ENCODE data around the gene CORO7. TPM values are rescaled to one million over a fixed set of nuclear protein-coding genes. Genes with fewer than 3 reads are reported as not detected.

CORO7 gene
- polyA plus RNA-seq, 6 donors from 2014 or later: 9.0 to 40.1 (median 20.7) TPM

DNA sequence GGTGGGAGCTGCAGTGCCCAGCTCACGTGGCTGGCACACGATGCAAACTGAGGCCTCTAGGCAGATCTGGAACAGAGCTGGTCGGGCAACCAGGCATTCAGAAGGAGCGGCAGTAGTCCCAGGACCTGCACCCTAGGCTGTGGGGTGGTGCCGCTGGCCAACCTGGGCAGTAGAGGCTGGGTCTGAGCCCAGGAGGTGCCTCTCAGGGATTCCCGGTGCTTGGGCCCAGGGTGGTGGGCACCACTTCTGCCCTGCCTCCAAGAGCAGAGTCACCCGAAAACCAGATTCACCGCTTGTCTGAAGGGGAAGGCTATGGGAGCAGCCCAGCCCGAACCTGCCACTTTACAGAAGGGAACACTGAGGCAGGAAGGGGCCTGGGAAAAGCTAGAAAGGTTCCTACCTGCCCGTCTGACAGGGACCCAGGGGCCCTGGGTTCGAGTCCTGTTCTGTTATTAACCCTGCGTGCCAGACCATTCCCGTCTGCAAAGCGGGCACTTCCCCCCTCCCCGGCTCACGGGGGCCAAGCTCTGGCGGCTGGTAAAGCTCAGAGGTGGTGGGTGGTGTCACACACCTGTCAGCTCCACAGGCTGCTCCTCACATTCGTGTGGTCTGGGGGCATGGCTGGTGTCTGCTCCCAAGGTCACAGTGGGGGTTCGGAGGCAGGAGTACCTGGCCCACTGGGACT is 83.6 kb downstream of the CORO7 start:
- Mint-ChIP-seq H3K4me3 (no peak overlapping the region), H3K27me3 (peaks cover 0 to 4% (median 0%) of the 10 kb centered on the region in 3 donors), H3K9me3 (no peaks in the 10 kb centered on the region), H3K27ac (no peak overlapping the region), H3K36me3 (no peaks in the 10 kb centered on the region), H3K4me1 (peaks cover 0 to 7% (median 5%) of the 10 kb centered on the region in 3 donors)
- DNase-seq: no peak
- ATAC-seq (ENCODE audit: low read depth in 2 of 2): no peak

DNA sequence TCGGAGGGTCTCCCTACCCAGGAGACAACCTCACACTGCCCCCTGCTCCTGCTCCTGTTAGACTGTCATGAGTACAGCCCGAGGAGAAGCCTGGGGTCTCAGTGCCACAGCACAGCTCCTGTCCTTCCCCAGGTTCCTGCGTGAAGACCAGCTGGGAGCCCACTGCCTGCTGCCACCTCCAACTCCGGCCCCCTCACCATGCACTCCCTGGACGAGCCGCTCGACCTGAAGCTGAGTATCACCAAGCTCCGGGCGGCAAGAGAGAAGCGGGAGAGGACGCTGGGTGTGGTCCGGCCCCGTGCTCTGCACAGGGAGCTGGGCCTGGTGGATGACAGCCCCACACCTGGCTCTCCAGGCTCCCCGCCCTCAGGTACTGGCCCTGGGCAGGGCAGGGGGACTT is 84.3 kb downstream of the CORO7 start:
- Mint-ChIP-seq H3K36me3 (no peaks in the 10 kb centered on the region), H3K4me1 (peaks cover 0 to 7% (median 5%) of the 10 kb centered on the region in 3 donors), H3K27me3 (peaks cover 0 to 4% (median 0%) of the 10 kb centered on the region in 3 donors), H3K27ac (no peak overlapping the region), H3K4me3 (no peak overlapping the region), H3K9me3 (no peaks in the 10 kb centered on the region)
- ATAC-seq (ENCODE audit: low read depth in 2 of 2) (no peak), DNase-seq (no peak)

DNA sequence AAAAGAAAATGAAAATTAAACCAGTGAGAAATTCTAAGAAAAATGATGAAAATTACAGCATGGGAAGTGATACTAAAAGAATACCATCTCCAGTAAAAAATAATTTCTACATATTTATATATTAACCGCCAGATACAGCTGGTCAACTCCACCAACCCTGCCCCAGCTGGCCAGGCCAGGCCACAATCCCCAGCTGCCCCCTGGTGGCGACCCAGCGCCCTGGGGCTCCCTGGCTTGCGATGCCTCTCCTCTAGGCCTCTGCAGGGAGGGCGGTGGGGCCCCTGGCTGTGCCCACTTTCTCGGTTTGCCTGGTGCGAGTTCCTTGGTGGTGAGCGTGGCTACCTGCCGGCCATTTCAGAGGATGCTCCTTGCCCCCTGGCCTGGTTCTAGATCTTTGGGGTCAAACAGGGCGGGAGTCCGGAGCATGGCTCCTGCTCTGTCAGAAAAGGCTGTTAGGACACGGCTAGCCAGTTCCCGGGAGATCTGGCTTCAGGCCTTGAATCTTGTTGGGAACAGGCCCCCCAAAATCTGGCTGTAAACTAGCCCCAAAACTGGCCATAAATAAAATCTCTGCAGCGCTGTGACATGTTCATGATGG is 86.0 kb downstream of the CORO7 start:
- Mint-ChIP-seq H3K9me3 (no peaks in the 10 kb centered on the region), H3K27ac (no peak overlapping the region), H3K4me1 (peaks cover 2 to 16% (median 10%) of the 10 kb centered on the region in 3 donors), H3K36me3 (no peaks in the 10 kb centered on the region), H3K27me3 (peaks cover 0 to 4% (median 0%) of the 10 kb centered on the region in 3 donors), H3K4me3 (peak overlapping the region in 1 of 8 donors; percentile 47)
- ATAC-seq (ENCODE audit: low read depth in 2 of 2) (peak; percentile 70 to 72), DNase-seq (peak; percentile 66)

- no peak for DNase-seq
- Mint-ChIP-seq H3K4me1 (peaks cover 4 to 17% (median 13%) of the 10 kb centered on the region in 3 donors), H3K27ac (no peak overlapping the region), H3K9me3 (no peaks in the 10 kb centered on the region), H3K36me3 (no peaks in the 10 kb centered on the region), H3K27me3 (peaks cover 0 to 4% (median 0%) of the 10 kb centered on the region in 3 donors), H3K4me3 (peak overlapping the region in 5 of 8 donors; percentile 39 to 81 (median 70))
- no peak for ATAC-seq (ENCODE audit: low read depth in 2 of 2)
Measured at GRCh38 chr16:4328782-4329775, 87.3 kb downstream of the CORO7 start.

- DNase-seq (peak; percentile 46), ATAC-seq (ENCODE audit: low read depth in 2 of 2) (peak; percentile 73)
- no peaks in the 10 kb centered on the region for H3K36me3 Mint-ChIP-seq
- H3K4me1 Mint-ChIP-seq: peaks cover 4 to 17% (median 13%) of the 10 kb centered on the region in 3 donors
- peaks cover 0 to 4% (median 0%) of the 10 kb centered on the region in 3 donors for H3K27me3 Mint-ChIP-seq
- peak overlapping the region; percentile 38 to 81 (median 73) for H3K4me3 Mint-ChIP-seq
- H3K9me3 Mint-ChIP-seq: no peaks in the 10 kb centered on the region
- H3K27ac Mint-ChIP-seq: no peak overlapping the region
Measured at GRCh38 chr16:4328046-4328781, 88.2 kb downstream of the CORO7 start.

DNA sequence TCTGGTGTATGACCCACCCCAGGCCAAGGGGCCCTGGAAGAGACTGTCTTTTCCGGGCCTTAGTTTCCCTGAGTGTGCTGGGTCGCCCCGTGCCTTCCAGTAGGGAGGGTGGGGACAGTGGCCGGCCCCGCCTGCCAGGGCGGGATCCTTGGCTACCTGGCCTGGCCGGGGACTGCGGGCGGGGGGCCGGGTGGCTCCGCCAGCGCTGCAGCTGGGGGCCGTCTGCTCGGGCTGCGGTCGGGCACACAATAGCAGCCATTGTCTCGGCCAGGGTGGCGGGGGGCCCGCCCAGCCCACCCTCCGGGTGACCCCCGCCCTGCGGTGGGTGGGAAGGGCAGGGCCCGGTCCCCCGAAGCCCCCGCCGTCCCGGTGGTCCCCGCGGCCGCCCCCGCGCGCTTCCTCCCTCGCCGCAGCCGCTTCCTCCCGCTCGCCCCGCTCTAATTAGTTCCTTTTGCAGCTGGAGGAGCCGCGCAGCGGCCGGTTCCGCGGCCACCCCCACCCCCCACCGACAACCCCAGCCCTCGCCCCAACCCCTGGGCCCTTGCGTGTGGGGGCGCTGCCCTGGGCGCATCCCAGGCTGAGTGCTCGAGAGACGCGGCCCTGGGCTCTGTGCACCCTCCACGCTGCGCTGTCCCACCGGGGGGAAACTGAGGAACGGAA is 88.9 kb downstream of the CORO7 start:
- Mint-ChIP-seq H3K27ac (no peak overlapping the region), H3K4me1 (peaks cover 4 to 17% (median 13%) of the 10 kb centered on the region in 3 donors), H3K36me3 (no peaks in the 10 kb centered on the region), H3K9me3 (no peaks in the 10 kb centered on the region), H3K4me3 (peak overlapping the region in 5 of 8 donors; percentile 42 to 81 (median 76)), H3K27me3 (peaks cover 0 to 4% (median 0%) of the 10 kb centered on the region in 3 donors)
- ATAC-seq (ENCODE audit: low read depth in 2 of 2) (peak; percentile 26 to 31), DNase-seq (no peak)

- Mint-ChIP-seq H3K36me3 (no peaks in the 10 kb centered on the region), H3K4me3 (peak overlapping the region in 5 of 8 donors; percentile 8 to 75 (median 45)), H3K27ac (peak overlapping the region in 1 of 6 donors; percentile 15), H3K4me1 (peaks cover 4 to 17% (median 13%) of the 10 kb centered on the region in 3 donors), H3K27me3 (no peaks in the 10 kb centered on the region), H3K9me3 (no peaks in the 10 kb centered on the region)
- DNase-seq (peak; percentile 23), ATAC-seq (ENCODE audit: low read depth in 2 of 2) (peak; percentile 30 to 33)
Measured at GRCh38 chr16:4325253-4325758, 91.1 kb downstream of the CORO7 start.

DNA sequence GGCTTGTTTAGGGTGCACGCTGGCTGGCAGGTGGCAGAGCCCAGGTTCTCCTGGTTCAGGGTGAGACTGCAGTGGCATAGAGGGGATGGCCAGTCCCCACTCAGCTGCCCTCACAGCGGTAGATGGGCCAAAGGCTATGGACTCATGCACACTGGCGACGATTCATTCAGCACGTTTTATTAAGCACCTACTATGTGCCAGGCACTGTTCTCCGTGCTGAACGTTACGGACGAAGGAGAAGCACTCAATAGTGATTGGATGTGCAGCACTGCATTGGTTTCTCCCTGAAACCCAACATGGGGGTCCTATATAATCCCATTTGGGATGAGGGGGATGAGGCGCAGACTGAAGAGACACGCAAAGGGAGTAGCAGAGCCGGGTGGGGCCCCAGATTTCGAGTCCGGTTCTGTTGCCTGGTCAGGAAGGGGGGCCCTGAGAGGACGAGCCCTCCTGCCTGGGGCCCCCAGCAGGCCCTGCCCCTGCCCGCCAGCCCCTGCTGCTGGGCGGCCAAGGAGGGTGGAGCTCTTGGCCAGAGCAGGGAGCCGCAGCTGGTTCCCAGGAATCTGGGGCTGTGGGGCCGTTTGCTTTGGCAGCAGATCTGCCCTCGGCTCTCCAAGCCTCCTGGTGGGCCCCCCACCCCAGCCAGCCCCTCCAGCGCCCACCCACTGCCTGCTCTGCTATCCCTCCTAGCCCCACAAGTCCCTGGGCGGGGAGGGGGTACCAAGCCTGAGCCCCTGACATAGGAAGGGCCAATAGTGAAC is 91.7 kb downstream of the CORO7 start:
- Mint-ChIP-seq H3K27ac (no peak overlapping the region), H3K4me3 (peak overlapping the region in 1 of 8 donors; percentile 23), H3K9me3 (no peaks in the 10 kb centered on the region), H3K4me1 (peaks cover 4 to 13% (median 13%) of the 10 kb centered on the region in 3 donors), H3K27me3 (no peaks in the 10 kb centered on the region), H3K36me3 (no peaks in the 10 kb centered on the region)
- no peak for ATAC-seq (ENCODE audit: low read depth in 2 of 2)
- no peak for DNase-seq

- Mint-ChIP-seq H3K9me3 (no peaks in the 10 kb centered on the region), H3K4me1 (peaks cover 8 to 20% (median 12%) of the 10 kb centered on the region in 3 donors), H3K27ac (no peak overlapping the region), H3K36me3 (no peaks in the 10 kb centered on the region), H3K4me3 (peak overlapping the region in 1 of 8 donors; percentile 15), H3K27me3 (no peaks in the 10 kb centered on the region)
- no peak for ATAC-seq (ENCODE audit: low read depth in 2 of 2)
- DNase-seq: no peak
Measured at GRCh38 chr16:4323845-4324488, 92.4 kb downstream of the CORO7 start.

DNA sequence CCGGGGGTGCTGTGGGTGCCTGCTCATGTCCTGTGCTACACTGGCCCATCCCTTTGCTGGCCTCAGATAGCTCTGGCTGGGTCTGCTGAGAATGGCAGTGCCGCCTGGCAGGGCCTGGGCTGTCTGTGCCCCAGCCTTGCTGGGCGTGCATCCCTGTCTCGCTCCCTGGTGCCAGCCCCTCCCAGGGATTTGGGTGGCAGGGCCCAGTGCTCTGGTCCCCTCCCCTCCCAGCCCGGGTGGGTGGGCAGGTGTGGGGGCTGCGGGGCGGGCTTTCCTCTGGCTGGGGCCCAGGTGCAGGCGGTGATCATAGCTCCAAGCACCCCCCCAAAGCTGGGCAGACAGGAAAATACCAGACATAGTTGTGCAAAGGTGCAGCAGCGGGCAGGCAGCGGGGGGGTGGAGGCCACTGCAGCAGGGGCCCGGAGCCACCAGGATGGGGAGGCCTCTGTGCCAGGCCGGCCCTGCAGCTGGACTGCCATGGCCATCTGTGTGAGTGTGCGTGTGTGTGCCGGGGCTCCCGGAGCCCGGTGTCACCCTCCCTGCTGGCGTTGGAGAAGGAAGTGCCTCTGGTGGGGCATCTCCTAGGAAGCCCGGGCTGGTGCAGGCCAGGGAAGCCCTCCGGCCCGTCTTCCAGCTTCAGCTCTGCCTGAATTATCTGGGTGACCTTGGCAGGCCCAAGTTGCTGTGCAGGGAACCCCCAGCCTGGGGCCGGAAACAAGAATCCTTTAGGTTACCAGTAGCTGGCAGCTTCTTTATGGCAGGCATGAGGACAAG is 93.1 kb downstream of the CORO7 start:
- Mint-ChIP-seq H3K4me1 (peaks cover 8 to 20% (median 16%) of the 10 kb centered on the region in 3 donors), H3K9me3 (no peaks in the 10 kb centered on the region), H3K36me3 (no peaks in the 10 kb centered on the region), H3K27me3 (peaks cover 0 to 6% (median 0%) of the 10 kb centered on the region in 3 donors), H3K4me3 (peak overlapping the region in 1 of 8 donors; percentile 15), H3K27ac (peak overlapping the region in 1 of 6 donors; percentile 43)
- ATAC-seq (ENCODE audit: low read depth in 2 of 2) (no peak), DNase-seq (no peak)
